HG02623 (cell line): ENCODE data around the gene SH3RF2.
"Not testable (repeated sequence)": the region's sequence is repeated elsewhere in the genome, so short reads cannot be mapped to it uniquely, and the experiment has no call there.

Source experiments
- ATAC-seq: cut with Tn5 transposase; IDR thresholded peaks from one replicate; pipeline ENCODE4 v1.9.1; 2021; ENCODE audit warnings: moderate library complexity; ENCODE audit not compliant: unreplicated experiment

Gene SH3RF2

GRCh38 chr5:145936401-145937131, at the start of gene SH3RF2:
TSS of gene SH3RF2 (plus strand) at chr5:145936578. CDS start at chr5:145937929, 1,351 bp downstream.
- no peak for ATAC-seq

- no peak for ATAC-seq
Observed at GRCh38 chr5:145887217-145887616, 49.2 kb upstream of the SH3RF2 start.

- ATAC-seq: no peak
Observed at GRCh38 chr5:145887976-145888574, 48.3 kb upstream of the SH3RF2 start.

- ATAC-seq: no peak
Observed at GRCh38 chr5:145889611-145890010, 46.8 kb upstream of the SH3RF2 start.

- ATAC-seq: not testable (repeated sequence)
Observed at GRCh38 chr5:145891378-145891777, 45.0 kb upstream of the SH3RF2 start.

GRCh38 chr5:145898171-145898570, 38.2 kb upstream of the SH3RF2 start:
- no peak for ATAC-seq

- ATAC-seq: no peak
Observed at GRCh38 chr5:145902421-145902820, 34.0 kb upstream of the SH3RF2 start.

GRCh38 chr5:145903113-145903512, 33.3 kb upstream of the SH3RF2 start:
- no peak for ATAC-seq

GRCh38 chr5:145903867-145904266, 32.5 kb upstream of the SH3RF2 start:
- ATAC-seq: no peak

- no peak for ATAC-seq
Observed at GRCh38 chr5:145904743-145905142, 31.6 kb upstream of the SH3RF2 start.

- no peak for ATAC-seq
Observed at GRCh38 chr5:145906401-145906800, 30.0 kb upstream of the SH3RF2 start.

- no peak for ATAC-seq
Observed at GRCh38 chr5:145908206-145908960, 28.0 kb upstream of the SH3RF2 start.

- no peak for ATAC-seq
Observed at GRCh38 chr5:145911164-145911563, 25.2 kb upstream of the SH3RF2 start.

- no peak for ATAC-seq
Observed at GRCh38 chr5:145912019-145912418, 24.4 kb upstream of the SH3RF2 start.

- ATAC-seq: no peak
Observed at GRCh38 chr5:145912594-145912993, 23.8 kb upstream of the SH3RF2 start.

GRCh38 chr5:145913701-145914100, 22.7 kb upstream of the SH3RF2 start:
- ATAC-seq: no peak

GRCh38 chr5:145915970-145916638, 20.3 kb upstream of the SH3RF2 start:
- ATAC-seq: no peak

GRCh38 chr5:145917288-145917687, 19.1 kb upstream of the SH3RF2 start:
- ATAC-seq: no peak

GRCh38 chr5:145918397-145918796, 18.0 kb upstream of the SH3RF2 start:
- ATAC-seq: no peak

- ATAC-seq: no peak
Observed at GRCh38 chr5:145919413-145919812, 17.0 kb upstream of the SH3RF2 start.

- no peak for ATAC-seq
Observed at GRCh38 chr5:145920542-145921210, 15.7 kb upstream of the SH3RF2 start.
